Type B pancreatic cell (in vitro differentiated cells): Measurements from ENCODE around the gene ZNF639. TPM values are rescaled to one million over a fixed set of nuclear protein-coding genes. Genes with fewer than 3 reads are reported as not detected.

Experiments used
- DNase-seq: peaks from one replicate; pipeline ENCODE4 v3.0.0; 2021; ENCODE audit warnings: mixed read lengths; ENCODE audit not compliant: unreplicated experiment; ENCODE audit errors: extremely low spot score
- H3K27ac Mint-ChIP-seq: 2 replicates; pipeline ENCODE4 v1.8.0; 2021; ENCODE audit warnings: mild to moderate bottlenecking, mixed read lengths
- H3K27me3 Mint-ChIP-seq: 2 replicates; pipeline ENCODE4 v1.8.0; 2021; ENCODE audit warnings: mixed read lengths
- H3K36me3 Mint-ChIP-seq: 2 replicates; pipeline ENCODE4 v1.8.0; 2021; ENCODE audit warnings: mixed read lengths
- H3K4me1 Mint-ChIP-seq: one replicate; pipeline ENCODE4 v1.8.0; 2021; ENCODE audit warnings: mixed read lengths; ENCODE audit not compliant: unreplicated experiment
- H3K4me3 Mint-ChIP-seq: 2 replicates; pipeline ENCODE4 v1.8.0; 2021; ENCODE audit warnings: mild to moderate bottlenecking, mixed read lengths
- H3K9me3 Mint-ChIP-seq: 2 replicates; pipeline ENCODE4 v1.8.0; 2021; ENCODE audit warnings: mixed read lengths
- CTCF ChIP-seq: fragments of 200-600 bp; sonication (generic); conservative IDR thresholded peaks from 2 replicates; pipeline ENCODE4 v1.5.0; 2021; ENCODE audit warnings: antibody characterized with exemption, mild to moderate bottlenecking
- total RNA-seq: library from RNA; stranded (reverse); gene quantifications from 2 replicates; pipeline ENCODE4 v1.2.1, GENCODE V29; 2021; ENCODE audit warnings: low replicate concordance

ZNF639 gene
- total RNA-seq, 1 donor from 2014 or later: 33.2 TPM

GRCh38 chr3:179318876-179319275 lies 4.0 kb upstream of the ZNF639 start:
- Mint-ChIP-seq H3K4me3 (no peak overlapping the region), H3K4me1 (peaks cover 5% of the 10 kb centered on the region), H3K36me3 (no peaks in the 10 kb centered on the region), H3K27me3 (peaks cover 6% of the 10 kb centered on the region), H3K9me3 (no peaks in the 10 kb centered on the region), H3K27ac (no peak overlapping the region)
- TF ChIP-seq CTCF: no peak
- DNase-seq: no peak

GRCh38 chr3:179321668-179322285 lies 1.1 kb upstream of the ZNF639 start:
- TF ChIP-seq CTCF: peak; percentile 73
- Mint-ChIP-seq H3K9me3 (no peaks in the 10 kb centered on the region), H3K4me1 (peaks cover 13% of the 10 kb centered on the region), H3K27ac (peak overlapping the region; percentile 63), H3K4me3 (peak overlapping the region; percentile 81), H3K27me3 (peaks cover 4% of the 10 kb centered on the region), H3K36me3 (peaks cover 8% of the 10 kb centered on the region)
- no peak for DNase-seq

- no peaks in the 10 kb centered on the region for H3K27me3 Mint-ChIP-seq
- H3K36me3 Mint-ChIP-seq: peaks cover 8% of the 10 kb centered on the region
- peak overlapping the region; percentile 87 for H3K27ac Mint-ChIP-seq
- peak; percentile 76 for DNase-seq
- peak overlapping the region; percentile 96 for H3K4me3 Mint-ChIP-seq
- no peak for TF ChIP-seq CTCF
- H3K9me3 Mint-ChIP-seq: no peaks in the 10 kb centered on the region
- peaks cover 13% of the 10 kb centered on the region for H3K4me1 Mint-ChIP-seq
Measured at GRCh38 chr3:179323197-179324110, 623 bp downstream of the ZNF639 start.

- H3K9me3 Mint-ChIP-seq: no peaks in the 10 kb centered on the region
- H3K27me3 Mint-ChIP-seq: no peaks in the 10 kb centered on the region
- H3K27ac Mint-ChIP-seq: peak overlapping the region; percentile 87
- H3K4me3 Mint-ChIP-seq: peak overlapping the region; percentile 96
- H3K36me3 Mint-ChIP-seq: peaks cover 8% of the 10 kb centered on the region
- TF ChIP-seq CTCF: no peak
- peaks cover 13% of the 10 kb centered on the region for H3K4me1 Mint-ChIP-seq
- no peak for DNase-seq
Measured at GRCh38 chr3:179324270-179324754, 1.5 kb downstream of the ZNF639 start.

- Mint-ChIP-seq H3K4me1 (no peaks in the 10 kb centered on the region), H3K27me3 (no peaks in the 10 kb centered on the region), H3K4me3 (no peak overlapping the region), H3K9me3 (no peaks in the 10 kb centered on the region), H3K36me3 (peaks cover 34% of the 10 kb centered on the region), H3K27ac (no peak overlapping the region)
- no peak for TF ChIP-seq CTCF
- DNase-seq: no peak
Measured at GRCh38 chr3:179330438-179330837, 7.6 kb downstream of the ZNF639 start.
